ENCODE data around the gene CCDC70.
A peak's percentile ranks its signal among the peaks of the same experiment; 100 is the strongest.
"Not testable (repeated sequence)": the region's sequence is repeated elsewhere in the genome, so short reads cannot be mapped to it uniquely, and the experiment has no call there.

Gene CCDC70

DNA sequence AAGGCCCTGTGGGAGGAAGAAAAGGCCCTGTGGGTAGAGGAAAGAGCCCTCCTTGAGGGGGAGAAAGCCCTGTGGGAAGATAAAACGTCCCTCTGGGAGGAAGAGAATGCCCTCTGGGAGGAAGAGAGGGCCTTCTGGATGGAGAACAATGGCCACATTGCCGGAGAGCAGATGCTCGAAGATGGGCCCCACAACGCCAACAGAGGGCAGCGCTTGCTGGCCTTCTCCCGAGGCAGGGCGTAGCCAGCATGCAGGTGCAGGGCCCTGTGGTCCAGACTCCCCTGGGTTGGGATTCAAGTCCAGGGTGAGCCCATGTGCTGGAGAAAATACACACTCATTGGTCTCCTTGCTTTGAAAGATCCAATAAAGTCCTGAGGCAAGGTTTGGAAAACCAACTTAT, 4.1 kb downstream of the CCDC70 start:
- DNase-seq = no peak

DNA sequence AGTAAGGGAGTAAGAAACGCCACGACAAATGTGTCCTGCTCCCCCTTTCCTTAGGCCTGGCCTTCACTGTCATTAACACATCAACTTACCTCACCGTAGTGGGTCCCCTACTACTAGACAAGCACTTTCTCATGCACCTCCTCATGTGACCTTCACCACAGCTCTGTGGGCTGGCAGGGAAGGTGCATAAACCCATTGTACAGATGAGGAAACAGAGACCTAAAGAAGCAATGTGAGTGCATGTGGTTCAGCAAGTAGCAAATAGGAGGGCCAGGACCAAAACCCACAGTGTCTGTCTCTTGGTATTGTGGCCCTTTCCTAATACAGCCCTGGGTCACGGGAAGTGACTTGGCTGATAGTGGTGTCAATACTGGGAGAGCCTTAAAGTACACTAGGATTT, 5.3 kb downstream of the CCDC70 start:
- DNase-seq = no peak

DNA sequence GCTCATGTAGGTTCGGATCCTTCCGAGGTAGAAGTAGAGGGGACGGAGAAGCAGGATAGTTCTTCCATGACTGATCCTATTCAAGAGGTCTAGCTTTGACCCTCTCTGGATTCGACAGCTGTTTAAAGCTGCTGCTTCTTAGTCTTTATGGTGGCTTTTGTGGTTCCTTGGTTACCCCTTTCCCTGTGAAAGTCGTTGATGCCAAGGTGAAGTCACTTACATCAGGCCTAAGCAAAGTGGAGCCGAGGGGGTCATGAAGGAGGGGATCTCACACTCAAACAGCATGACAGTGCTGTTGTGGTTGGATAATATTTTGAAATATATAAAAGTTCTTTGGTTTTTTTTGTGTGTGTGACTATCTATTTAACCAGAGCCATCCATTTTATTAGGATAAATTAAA, 8.1 kb downstream of the CCDC70 start:
- no peak for DNase-seq

DNA sequence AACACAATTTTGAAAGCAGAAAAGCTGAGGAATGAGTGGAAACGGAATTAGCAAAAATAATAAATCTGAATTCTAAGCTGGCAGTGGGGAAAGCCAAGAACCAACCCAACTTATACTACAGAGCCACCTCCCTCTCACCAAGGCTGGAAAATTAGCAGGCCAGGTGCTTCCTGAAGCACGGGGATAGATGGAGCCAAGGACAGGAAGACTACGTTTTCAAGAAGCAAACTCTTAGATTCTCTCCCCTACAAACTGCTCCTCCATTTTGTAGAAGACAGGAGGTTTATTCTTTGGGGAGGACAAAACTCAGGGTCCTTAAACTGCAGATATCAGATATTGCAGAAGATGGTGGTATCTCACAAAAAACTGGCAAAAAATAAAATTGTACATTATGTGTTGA, 8.8 kb downstream of the CCDC70 start:
- no peak for DNase-seq

DNA sequence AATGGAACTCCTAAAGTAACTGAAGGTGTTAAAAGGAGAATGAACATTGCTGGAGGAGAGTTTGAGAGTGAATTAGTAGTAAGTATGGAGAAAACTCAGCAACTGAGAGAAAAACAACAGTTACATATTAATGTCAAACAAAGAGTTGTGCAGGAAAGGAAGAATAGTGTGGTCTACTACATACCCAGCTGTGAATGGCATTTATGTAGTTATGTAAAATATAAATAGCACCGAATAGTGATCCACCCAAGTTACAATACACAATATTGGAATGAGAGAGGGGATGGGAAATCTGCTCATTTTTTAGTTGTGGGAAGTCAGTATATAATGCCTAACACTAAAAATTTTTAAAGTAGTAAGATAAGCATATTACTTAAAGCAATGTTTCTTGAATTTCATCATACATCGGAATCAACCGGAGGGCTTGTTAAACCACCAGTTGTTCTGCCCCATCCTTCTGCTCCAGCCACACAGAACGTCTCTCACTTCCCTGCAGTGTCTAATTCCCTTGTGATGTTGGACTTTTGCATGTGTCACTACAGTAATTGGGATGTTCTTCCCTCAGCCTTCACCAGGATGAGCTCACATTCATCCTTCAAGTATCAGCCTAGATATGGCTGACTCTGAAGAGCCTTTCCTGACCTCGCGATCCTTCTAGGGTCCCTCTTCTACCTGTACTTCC, 11.5 kb downstream of the CCDC70 start:
- DNase-seq = no peak

DNA sequence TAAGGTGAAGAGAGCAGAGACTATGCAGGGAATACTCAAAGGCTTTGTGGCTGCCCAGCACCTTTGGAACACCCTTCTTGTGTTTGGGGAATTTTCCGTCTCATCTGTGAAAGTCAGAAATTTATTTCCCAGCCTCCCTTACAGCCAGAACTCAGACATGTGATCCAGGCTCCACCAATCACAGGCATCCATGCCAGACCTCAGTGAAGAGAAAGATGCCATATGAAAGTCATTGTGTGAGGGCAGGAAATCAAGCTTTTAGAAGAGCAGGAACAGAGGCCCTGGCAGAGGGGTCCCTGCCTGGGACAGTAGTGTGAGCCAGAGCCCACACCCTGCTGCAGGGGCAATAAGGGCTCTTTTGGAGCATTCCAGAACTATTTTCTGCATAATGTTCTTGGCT, 12.1 kb downstream of the CCDC70 start:
- no peak for DNase-seq

DNA sequence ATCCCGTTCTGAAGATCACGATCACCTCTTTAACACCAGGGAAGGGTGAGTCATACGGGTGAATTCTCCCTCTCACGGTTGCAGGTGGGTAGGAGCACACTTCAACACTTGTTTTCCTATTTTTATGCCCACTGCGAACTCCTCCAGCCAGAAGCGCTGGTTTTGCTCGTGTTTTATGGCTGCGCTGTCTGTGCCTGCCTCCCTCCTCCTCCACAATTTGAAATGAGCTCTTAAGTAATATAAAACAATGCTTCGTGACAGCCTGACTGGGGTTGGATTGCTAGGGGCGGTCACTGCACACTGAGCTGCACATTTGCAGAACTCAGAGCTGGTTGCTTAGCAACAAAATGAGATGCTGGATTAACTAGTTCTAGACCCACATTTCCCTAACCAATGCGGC, 12.9 kb downstream of the CCDC70 start:
- DNase-seq = no peak

DNA sequence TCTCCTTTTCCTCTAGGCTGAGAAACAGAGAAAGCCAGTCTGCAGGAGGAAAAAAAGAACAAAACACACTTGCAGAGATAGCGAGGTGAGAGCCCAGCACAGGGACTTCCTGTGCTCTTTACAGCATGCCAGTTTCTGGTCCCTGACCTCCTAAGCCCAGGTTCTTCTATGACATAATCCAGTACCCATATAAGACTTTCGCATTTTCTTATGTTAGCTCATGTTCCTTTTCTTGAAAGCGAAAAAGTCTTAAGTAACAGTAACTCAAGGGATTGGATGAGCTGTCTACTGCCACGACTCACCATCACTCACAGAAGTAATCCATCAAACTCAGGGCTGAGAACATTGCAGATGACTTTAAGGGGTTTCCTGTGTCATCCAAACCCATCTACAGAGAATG, 17.4 kb downstream of the CCDC70 start:
- no peak for DNase-seq

DNA sequence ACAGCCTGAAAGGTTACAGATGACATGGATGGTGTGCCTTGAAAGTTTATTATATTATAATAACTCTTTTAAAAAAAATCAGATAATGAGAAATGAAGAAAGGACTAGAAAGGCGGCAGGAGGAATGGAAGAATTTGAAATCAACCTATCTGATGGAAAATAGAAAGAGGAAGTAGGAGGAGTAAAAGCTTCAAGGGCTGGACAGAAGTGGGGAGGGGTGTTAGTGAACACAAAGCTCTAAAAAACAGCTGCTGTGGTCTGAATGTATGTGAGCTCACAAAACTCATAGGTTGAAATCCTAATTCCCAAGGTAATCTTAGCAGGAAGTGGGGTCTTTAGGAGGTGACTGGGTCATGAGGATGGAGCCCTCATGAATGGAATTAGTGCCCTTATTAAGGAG, 19.5 kb downstream of the CCDC70 start:
- DNase-seq = no peak

DNA sequence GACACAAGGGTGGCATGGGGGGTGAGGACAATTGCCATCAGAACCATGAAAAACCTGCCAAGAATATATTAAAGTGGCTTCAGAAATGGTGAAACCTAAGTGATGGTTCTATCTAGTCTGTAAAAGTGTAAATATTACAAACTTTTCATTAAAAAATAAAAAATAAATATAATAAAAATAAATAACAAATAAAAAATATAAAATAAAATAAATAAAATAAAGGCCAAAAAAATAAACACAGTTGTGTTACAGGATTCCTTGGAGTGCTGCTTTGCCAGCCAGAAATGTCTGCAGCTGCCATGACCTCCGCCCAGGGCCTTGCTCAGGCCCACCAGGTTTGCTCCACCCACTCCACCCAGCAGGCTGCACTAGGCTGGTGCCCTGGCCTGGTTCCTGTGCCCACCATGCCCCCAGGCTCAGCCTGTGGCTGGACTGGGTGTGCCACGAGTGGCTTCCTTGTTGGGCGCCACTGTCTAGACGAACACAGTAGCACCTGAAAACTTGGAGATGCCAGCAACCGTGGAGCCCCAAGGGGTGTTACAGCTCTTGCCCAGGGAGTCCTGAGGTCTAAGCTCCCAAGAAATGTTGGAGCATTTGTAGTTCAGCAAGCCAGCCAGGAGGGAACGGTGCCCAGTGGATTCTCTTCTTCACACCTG, 20.9 kb downstream of the CCDC70 start:
- DNase-seq = no peak

DNA sequence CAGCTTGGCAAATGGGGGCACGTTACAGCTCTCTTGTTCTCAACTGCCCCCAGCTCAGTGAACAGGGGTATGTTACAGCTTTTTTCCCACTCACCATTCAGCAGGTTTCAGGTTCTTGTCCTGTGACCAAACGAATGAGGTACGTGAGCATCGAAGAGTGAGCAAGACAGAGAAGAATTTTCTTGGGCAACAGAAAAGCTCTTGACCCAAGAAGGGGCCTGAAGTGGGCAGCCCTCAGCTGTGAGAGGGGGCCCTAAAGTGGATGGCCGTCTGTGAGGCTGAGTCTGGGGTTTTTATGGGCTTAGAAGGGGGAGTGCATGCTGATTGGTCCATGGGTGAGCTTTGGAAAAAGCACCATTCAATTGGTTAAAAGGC, 21.4 kb downstream of the CCDC70 start:
- DNase-seq = no peak

DNA sequence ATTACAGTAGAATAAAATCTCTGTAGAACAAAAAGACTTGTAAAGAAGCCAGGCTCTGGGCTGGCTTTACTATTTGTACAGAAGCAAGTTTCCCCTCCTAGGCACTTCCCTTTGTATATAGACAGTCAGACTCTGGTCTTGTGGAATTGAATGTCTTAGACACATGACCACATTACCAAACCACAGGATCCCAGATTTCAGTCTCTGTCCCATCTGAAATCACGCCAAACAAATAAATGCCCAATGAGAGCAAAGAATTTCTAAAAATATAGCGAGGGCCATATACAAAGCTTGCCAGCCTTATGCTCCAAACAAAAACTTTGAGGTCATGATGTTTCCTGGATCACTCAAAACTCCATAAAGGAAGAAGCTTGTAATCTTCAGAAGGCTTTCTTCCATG, 23.9 kb downstream of the CCDC70 start:
- no peak for DNase-seq

DNA sequence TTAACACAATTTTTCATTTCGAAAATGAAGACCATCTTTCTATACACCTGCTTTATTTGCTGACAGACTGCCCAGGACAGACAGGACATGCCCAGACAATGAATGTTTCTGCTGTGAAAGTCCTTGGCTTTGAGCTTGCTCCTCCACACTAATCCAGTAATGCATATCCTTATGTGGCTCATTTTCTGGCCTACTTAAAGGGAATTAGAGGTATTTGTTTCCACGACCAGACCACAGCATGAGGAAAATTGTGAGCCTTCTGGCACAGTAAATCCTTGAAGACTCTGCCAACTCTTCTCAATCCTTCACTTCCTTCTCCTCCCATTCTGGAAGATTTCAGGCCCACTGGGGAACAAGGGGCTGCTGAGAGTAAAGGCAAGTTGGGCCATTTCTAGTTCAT, 25.7 kb downstream of the CCDC70 start:
- no peak for DNase-seq

DNA sequence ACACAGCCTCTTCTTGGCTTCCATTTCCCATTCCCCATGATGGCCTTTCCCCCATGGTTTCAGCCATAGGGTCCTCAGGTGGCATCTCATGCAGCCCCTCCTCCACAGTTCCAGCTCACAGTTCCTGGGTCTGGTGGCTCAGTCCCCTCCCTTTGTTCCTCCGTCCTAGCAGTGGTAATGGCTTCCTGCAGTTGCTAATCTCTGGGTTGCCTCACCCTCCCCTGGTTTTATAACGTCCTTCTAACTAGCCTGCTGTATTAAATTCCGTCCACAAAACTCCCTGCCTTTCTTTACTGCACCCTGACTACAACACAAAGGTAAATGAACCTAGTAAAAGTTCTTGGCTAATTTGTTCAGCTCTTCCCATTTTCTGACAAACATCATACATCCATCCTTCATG, 30.9 kb downstream of the CCDC70 start:
- no peak for DNase-seq

DNA sequence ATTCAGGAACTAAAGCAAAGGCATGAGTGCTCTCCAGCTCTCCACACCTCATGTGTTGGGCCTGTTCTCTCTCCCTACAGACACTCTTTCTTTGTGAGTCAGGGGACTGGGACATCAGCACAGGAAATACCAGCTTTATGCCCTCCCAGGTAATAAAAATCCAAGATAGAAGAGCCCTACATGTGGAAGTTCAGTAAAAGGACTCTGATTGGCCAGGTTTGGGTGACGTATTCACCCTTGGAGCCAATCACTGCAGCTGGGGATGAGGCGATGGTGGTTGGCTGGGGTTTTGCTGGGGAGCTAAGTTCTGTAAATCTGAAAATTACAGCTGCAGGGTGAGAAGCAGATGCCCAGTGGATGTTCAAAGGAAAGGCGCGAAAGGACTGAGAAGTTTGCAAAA, 32.5 kb downstream of the CCDC70 start:
- DNase-seq = no peak

DNA sequence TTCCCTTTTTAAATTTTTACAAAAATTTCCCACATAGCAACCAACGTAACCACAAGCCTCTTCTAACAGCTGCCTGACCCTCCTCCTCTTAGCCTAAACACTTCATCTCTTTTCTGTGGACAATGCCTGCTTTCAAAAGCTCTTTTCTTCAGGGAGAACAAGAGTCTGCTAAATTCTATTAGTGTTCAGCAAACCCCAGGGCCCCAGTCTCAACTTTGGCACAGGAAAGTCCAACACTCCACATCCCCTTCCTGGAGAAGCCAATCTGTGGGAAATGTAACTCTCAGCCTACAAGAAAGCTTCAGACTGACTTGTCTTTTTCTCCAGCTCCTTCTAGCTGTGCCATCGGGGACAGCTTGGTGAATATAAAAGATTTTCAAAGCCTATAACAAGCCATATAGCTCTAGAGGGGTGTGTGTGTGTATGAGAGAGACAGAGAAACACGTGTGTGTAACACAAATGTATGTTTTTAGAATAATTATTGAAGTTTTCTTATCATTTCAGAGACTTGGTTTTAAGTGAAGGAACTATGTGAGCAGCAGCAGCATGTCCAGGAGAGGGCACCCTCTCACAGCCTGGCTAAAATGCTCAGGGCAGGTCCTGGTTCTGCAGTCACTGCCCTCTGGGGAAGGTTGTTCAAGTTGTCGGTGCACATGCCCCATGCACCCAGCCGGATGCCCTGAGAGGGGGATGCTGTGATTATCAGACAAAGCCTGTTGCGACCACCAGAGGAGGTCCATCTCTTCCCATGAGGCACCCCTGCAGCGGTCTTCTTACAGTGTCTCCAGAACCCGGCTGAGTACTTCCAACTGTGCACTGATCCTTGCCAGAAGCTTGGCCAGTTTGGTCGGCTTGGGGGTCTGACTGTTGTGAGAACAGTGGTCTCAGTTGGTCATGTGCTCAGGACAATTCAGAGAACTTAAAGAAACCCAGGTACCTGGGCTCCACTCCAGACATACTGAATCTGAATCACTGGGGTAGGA, 34.4 kb downstream of the CCDC70 start:
- DNase-seq = peak; percentile 56

DNA sequence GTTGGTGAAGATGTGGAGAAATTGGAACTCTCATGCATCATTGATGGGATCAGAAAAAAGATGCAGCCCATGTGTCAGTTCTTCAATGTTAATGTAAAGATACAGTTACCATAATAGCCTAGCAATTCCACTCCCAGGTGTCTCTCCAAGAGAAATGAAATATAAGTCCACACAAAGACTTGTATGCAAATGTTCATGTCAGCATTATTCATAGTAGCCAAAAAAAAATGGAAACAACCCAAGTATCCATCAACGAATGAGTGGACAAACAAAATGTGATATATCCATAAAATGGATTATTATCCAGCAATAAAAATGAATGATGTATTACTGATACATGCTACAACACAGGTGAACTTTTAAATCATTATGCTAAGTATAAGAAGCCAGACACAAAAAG, 38.7 kb downstream of the CCDC70 start:
- DNase-seq = no peak

DNA sequence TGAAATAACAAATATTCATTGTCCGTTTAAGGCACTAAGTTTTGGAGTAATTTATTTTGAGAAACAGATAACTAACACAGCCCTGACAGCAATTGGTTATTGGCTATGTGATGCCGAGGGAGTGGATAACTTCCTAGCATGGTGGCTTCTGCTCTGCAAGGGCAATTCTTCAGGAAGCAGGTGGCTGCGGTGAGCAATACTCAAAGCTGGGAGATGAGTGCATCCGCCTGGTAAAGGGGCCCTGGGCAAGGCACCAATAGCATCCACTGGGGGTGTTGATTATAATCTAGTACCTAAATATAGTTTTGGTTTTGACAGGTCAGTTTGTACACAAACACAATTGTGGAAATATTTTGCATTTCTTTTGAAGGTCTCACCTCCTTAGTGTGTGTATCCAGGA, 41.0 kb downstream of the CCDC70 start:
- no peak for DNase-seq

DNA sequence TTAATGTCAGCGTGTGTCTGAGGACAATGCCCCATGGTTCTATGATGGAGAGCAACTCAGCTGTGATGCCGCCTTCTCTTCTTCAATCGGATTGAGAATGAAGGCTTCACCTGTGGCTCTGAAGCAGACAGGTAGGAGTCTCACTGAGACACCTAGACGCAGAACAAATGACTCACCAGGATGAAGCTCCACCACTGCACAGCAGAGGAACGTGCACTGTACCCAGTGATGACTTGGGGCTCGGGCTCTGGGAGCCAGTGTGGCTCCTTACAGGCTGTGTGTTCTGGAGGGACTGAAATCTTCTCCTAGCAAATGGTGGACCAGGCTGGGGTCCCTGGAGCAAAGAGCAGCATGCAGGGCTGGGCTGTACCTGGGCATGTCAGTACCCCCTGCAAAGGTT, 44.0 kb downstream of the CCDC70 start:
- DNase-seq = no peak

DNA sequence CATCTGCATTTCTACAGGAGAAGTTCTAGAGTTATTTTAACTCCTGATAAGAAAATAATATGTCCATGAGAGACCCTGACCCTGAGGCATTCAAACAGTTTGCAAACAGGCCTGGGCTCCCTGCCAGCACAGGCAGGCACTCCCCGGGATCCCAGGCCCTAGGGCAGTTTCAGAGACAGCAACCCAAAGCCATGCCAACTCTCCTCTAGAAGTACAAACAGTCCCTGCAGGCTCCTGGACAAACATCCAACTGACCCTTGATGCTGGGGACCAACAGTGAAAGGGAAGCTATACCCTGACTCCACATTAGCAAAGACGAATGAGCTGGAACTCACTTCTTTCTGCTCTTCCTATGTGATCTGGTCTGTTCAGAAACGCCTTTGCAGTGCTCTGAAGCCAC, 44.8 kb downstream of the CCDC70 start:
- no peak for DNase-seq

DNA sequence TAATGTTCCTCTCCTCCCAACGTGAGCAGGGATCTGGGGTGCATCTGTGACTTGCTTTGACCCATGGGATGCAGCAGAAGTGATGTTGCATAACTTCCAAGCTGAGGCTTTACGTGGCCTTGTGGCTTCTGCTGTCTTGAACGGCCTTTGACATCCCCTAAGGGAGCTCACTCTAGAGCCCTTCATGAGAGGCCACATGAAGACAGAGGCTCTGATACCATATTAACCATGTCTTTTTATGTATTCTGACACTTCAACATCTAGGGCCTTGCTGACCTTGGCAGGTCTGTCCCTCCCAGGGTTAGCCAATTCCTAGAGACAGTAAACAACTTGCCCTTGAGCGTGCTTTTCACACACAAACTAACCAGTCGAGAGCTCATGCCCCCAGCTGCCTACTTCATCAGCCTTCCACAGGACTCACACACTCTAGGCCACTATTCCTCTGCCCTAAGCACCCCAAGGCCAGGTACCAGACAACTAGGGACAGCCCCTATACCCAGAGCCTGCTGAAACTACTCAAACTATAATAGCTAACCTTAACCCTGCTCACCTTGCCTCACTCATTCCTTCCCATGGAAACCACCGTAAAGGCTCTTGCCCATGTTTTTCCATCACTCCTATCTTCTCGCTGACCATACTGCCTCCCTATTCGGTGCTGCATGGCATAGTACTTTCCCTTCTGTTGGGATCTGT, 45.4 kb downstream of the CCDC70 start:
- no peak for DNase-seq

DNA sequence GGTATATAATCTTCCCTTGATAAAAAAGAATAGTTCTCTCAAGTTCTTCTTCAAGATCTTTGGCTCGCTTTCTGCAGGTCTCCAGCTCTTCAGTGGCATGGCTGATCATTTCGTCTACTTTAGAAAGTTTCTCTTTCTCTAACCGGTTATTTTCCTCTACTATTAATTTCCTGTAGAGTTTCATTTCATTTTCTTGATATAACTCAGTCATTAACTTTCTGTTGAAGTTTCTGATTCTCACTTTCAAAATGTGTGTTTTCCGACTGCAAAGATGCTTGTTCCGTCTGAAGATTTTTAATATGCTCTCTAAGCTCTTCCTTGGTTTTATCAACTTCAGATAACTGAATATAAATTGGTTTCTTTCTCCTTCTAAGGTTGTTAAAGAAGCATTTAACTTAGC, 47.5 kb downstream of the CCDC70 start:
- not testable (repeated sequence) for DNase-seq

DNA sequence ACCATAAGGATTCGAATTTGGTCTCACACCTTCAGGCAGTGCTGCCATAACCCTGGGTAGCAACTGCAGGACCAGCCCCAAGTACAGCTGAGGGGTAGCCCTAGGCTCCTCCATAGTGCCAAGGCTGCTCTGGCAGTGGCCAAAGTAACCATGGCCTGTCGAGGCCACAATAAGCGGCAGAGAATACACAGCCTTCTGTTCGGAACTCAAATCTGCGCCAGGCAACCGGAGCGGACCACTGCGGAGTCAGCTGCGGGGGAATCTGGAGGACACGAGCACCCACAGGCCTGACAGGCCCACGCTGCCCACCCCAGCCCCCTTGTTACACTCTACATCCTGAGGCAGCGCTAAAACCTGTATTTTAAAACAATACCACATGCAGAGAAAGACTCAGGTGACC, 48.7 kb downstream of the CCDC70 start:
- DNase-seq = no peak

Measured in activated CD4-positive, alpha-beta T cell treated with anti-CD3 and anti-CD28 coated beads for 48 hours (primary cell).